HL-60/S4 (cell line): ENCODE results near the gene NELL2.
"Not testable (repeated sequence)": the region's sequence is repeated elsewhere in the genome, so short reads cannot be mapped to it uniquely, and the experiment has no call there.

Experiments
- in situ Hi-C: fragments of 300-500 bp; cut with MboI; formaldehyde crosslinking; loops from 2 replicates; pipeline ENCODE4 v1.14.3; 2022; ENCODE audit warnings: low sequenced_read_pairs

NELL2 gene

DNA sequence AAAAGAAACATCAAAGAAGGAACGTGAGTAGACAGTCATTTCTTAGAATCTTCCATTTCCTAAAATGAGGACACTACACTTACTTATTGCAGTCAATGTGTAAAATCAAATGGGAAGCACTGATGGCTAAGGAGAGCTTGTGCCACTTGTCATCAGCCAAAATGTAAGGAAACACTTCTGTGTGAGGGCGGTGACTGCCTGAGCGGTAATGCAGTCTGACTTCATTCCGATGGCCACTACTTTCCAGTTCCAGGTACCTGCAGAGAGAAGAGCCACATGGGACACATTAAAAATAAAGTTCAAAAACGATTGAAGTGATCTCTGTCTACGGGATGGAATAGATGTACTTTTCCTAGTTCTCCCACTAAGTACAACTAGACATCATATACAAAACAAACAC lies 96.3 kb downstream of the NELL2 start:
- in situ Hi-C loops, result no loop called here

DNA sequence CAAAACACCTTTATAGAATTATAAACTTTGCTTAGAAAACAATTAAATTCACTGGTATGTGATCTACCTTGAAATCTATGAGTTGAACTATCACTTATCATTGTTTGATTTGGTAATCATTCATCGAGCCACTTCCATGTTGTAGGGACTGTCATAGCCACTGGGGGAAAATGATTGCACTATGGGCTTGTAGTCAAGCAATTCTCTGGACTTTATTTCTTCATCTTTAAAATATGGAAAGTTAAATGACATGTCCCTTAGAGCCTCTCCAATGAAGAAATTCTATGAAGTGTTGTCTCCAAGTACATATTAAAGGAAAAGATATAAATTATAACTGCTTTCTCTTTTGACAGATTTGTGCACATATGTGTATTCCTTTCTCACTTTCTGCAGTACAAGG lies 97.3 kb downstream of the NELL2 start:
- in situ Hi-C loops, result no loop called here

DNA sequence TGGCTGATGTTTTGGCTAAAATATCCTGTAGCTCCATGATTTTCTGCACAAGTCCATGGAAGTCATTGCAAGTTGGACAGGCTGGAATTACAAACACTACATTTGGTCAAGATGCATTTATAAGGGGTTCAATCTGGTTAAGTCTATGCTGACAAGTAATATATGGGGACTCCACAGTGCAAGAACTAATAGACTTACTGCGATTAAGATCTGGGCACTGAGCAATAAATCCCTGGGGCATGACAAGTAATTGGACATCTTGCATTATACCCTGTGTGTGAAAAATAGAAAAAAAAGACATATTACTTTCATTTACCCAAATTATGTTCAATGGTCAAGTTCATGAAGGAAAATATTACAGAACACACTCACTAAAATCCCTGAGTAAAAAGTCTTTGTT lies 99.1 kb downstream of the NELL2 start:
- in situ Hi-C loops, result no loop called here

DNA sequence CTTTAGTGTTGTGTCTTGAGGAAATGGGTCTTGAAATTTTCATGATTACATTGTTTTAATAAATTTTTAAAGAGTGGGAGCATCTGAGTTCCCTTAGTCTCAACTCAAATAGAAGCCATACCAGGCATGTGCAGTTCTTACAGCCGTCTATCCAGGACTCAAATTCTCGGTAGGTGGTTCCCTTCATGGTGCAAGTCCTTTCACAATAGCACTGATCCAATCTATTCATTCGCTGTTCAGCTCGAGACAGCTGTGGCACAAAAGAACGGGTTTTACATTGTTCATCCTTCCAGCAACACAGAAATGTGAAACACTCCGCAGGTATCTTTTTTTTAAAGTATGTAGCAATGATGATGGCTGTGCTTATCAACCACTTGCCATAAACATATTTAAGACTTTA lies 100.2 kb downstream of the NELL2 start:
- in situ Hi-C loops, result no loop called here

DNA sequence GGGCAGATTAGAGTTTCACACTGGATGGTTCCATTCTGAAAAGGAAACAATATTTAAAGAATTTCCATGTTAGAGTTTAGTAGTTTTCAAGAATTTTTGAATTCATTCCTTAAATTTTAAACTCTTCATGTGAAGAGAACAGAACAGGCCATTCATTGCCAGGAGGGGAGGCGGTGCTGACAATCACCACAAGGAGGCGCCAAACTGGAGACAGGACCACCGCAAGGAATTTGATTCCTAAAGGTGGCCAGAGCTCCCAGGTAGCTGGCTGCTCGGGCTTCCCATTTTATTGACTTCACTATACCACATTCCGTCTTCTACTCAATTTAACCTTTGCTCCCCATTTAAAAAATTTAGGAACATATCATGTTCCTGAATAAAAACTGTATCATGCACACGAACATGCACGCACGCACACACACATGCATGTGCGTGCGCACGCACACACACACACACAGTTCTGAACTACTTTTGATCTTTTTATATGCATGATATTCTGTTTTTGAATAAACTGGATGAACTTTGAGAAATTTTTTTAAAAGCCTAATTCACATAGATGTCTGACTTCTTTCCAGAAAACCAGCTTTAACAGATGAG lies 101.2 kb downstream of the NELL2 start:
- in situ Hi-C loops, result no loop called here

DNA sequence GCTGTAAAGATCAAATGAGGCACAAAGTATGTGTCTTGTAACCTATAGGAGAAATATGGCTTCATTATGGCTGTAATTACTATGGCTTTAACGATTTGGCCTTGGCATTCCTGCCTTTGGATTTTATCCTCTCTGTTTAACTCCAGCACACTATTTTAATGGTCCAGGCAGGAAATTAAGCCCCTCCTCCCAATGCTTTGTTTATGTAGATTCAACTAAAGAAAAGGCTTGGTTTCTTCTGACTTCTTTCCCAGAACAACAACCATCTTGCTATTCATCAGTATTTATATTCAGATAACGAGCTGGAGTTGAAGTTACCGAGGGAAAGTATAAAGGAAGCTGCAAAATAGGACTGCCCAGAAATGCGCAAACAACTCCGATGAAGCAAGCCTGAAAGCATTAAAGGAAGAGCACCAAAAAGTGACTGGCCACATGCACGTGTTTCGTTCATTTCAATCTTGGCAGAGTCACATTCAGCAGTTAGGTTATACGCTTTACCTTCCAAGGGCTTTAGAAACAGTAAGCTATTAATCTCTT lies 104.6 kb downstream of the NELL2 start:
- in situ Hi-C loops, result no loop called here

DNA sequence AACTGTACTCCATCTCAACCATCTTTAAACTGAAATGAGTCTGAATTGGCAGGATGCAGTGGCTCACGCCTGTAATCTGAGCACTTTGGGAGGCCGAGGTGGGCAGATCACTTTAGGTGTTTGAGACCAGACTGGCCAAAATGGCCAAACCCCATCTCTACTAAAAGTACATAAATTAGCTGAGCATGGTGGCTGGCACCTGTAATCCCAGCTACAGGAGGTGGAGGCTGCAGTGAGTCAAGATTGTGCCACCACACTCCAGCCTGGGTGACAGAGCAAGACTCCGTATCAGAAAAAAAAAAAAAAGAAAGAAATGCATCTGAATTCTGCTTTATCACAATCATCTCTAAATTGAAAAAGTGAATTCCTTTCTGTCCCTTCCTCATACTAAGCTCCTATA lies 110.3 kb downstream of the NELL2 start:
- in situ Hi-C loops, result no loop called here

DNA sequence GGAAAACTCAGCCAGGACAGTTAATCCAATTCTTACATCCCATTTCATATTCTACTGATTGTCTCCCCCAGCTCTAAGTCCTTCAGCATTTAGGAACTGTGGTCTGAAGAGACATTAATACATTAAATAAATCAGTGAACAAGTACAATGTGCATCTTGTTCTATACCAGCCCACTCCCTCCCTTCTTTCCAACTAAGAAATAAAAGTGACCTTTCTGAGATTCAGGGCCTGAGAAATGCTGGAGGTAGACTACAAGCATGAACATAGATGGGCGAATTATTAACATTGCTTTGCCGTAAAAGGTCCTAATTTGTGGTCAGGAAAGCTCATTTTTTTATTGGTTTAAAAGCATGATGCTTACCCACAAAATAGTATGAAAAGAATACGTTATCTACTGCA lies 113.1 kb downstream of the NELL2 start:
- in situ Hi-C loops, result no loop called here

DNA sequence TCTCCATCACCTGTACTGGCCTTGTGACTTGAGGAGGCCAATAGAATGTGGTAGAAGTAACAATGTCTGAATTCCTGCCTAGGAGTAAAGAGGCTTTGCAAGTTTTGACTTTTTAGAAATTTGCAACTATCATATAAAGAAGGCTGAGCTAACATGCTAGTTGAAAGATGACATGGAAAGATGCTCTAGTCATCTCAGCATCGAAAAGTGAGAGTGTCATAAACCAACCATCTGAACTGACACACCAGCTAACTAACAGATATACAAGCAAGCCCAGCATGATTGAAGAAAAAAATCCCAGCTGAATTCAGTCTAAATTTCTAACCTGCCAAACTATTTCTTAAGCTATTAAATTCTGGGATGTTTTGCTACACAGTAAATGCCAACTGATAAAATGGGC lies 116.8 kb downstream of the NELL2 start:
- in situ Hi-C loops, result no loop called here

DNA sequence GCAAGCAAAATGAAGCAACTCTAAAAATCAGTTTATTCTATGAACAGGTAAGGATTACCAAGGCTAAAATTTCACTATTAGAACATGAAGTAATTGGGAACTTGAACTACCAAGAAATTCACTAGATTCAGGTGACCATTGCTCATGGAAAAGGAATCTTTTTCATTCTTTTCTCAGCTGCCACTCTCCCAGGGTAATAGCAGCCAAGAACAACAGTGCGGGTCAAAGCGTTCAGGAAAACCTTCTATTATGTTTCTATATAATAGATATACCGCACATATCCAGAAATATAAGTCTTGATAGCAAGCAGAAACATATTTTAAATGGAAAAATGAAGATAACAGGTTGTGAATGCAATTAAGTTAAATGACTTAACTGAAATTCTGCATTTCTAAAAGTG lies 125.6 kb downstream of the NELL2 start:
- in situ Hi-C loops, result no loop called here

DNA sequence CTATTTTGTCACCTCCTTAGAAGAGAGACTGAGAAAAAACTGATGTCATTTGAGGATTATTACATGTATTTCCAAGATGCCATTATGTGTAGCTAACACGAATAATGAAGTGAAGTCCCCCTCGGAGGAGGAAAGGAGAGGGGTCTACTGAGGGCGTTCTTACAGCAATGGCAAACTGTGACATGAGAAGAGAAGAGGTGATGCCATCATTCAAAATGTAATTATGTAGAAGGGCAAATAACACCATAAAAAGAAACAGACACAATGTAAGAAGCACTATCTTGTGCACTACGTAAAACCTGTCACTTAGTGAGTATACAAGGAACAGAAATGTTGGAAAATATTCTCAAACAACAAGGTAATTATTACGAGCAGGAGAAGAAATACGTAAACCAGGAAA lies 126.5 kb downstream of the NELL2 start:
- in situ Hi-C loops, result no loop called here

DNA sequence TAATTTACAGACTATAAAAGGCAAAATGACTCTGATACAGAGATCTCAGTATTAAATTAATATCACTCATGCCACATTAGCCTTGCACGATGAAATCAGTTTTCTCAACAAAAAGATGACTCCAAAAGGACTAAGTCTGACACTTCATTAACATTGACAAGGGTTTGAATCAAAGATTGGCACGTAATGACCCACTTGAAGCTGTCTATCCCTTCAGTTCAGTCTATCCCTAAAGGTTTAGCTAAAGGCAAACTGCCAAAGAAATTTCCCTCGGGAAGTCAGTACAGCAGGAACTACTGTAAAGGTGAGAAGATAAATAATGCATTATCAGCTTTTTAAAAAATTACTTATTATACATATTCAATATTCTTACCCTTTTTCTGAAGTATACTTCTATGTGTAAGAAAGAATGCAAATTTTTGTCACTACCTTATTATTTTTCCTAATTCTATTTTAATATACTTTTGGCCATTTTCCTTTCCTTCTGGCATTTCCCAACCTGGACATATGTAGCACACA lies 127.1 kb downstream of the NELL2 start:
- in situ Hi-C loops, result no loop called here

DNA sequence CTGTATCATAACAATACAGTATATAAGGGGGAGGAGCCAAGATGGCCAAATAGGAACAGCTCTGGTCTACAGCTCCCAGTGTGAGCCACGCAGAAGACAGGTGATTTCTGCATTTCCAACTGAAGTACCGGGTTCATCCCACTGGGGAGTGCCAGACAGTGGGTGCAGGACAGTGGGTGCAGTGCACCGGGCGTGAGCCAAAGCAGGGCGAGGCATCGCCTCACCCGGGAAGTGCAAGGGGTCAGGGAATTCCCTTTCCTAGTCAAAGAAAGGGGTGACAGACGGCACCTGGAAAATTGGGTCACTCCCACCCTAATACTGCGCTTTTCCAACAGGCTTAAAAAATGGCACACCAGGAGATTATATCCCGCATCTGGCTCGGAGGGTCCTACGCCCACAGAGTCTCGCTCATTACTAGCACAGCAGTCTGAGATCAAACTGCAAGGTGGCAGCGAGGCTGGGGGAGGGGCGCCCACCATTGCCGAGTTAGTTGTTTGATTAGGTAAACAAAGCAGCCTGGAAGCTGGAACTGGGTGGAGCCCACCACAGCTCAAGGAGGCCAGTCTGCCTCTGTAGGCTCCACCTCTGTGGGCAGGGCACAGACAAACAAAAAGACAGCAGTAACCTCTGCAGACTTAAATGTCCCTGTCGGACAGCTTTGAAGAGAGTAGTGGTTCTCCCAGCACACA lies 134.7 kb downstream of the NELL2 start:
- in situ Hi-C loops, result not testable (repeated sequence)

DNA sequence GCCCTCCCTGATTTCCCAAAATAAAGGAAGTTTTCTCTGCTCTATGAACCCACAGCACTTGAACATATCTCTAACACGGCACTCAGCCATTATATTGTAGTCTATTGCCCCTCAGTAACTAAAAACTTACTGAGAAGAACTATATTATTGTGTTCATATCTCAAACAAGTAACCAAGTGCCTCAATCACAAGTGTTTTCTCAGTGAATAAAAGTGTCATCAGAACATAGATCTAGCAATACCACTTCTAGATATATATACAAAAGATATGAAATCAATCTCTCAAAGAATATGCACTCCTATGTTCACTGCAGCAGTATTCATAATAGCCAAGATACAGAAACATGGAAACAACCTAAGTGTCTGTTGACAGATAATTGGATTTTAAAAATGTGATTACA lies 138.1 kb downstream of the NELL2 start:
- in situ Hi-C loops, result no loop called here

DNA sequence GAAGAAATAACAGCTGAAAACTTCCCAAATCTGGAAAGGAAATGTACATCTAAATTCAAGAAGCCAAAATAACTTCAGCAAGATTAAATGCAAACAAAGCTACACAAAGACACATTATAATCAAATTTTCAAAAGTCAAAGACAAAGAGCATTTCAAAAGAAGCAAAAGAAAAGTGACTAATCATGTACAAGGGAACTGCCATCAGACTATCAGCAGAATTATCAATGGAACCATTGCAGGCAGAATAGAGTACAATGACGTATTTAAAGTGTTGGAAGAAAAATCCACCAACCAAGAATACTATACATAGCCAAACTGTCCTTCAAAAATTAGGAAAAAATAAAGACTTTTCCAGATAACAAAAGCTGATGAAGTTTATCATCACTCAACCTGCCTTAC lies 147.5 kb downstream of the NELL2 start:
- in situ Hi-C loops, result no loop called here

DNA sequence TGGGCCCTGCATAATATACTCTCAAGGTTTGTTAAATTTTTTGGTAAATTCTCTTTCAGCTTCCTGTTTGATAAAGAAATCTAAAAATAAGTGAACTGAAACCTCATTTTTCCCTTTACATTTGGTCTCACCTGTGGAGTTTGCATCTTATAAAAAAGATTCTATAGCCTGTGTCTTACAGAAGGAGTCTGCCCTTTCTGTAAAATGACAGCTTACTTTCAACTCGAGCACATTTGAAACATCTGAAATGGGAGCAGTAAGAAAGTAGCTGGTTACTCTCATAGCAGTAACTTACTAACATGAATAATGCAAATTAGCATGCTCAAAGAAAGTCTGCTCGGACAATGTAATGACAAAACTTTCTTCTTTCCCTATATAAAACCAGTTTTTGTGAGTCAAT lies 155.8 kb downstream of the NELL2 start:
- in situ Hi-C loops, result no loop called here

DNA sequence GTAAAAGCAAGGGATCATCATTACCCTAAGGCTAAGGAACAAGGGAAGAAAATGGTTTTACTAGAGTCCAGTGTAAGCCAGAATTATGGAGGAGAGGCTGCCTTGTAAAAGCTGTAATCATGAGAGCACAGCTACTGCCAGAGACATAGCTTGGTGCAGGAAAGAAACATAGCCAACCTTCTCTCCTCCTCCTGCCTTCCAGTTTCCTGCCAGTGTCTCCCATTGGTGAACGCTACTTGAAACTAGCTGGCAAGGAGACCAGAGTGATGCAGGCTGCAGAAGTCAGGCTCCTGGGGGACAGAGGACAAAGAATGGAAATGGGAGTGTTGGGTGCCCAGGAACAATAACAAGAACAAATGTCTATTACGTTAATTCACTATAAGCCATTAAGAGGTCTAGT lies 158.5 kb downstream of the NELL2 start:
- in situ Hi-C loops, result no loop called here

DNA sequence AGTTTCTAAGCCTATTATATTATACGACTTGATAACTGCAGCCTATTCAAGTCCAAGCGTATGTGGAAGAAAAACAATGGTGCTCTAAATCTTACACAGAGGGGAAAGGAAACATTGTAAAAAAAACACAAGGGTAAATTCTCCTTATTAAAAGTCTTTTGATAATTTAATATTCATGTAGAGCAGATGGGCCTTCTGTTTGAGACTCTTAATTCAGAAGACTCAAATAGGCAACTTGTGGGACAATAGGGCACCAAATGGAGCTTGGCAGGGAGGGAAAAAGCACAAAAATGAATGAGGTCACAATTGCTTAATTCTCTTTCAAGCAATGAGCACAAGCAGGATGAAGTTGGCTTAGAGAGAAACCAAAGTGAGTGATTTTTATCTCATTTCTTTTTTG lies 159.4 kb downstream of the NELL2 start:
- in situ Hi-C loops, result no loop called here

DNA sequence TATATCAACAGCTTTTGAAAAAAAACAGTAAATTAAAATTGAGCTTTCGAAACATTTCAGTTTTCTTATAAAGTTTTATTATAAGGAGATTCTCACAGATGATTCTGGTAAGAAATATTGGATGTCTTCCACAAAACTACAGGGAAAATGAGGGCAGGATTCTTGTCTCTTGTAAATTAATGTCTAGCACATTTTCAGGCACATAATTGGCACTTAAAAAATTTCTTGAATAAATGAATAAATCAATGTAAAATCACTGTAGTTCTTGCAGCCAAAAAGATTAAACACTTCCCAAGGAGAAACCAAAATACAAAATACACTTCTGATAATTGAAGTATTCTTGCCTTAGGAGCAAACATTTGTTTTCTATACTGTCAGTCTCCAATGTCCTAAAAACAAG lies 164.4 kb downstream of the NELL2 start:
- in situ Hi-C loops, result no loop called here

DNA sequence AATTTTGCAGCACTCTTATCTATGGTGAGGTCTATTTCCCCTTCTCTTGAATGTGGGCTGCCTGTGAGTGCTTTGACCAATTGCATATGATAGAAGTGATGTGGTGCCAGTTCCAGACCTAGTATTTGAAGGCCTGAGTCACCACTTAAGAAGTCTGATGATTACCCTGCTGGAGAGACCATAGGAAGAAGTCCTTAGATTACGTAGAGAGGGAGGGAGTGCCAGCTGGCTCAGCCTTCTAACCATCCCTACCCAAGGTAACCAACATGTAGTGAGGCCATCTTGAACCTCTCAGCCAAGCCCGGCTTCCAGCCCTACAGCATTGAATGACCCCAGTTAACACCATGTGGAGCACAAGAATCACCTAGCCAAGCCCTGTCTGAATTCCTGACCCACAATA lies 166.9 kb downstream of the NELL2 start:
- in situ Hi-C loops, result no loop called here

DNA sequence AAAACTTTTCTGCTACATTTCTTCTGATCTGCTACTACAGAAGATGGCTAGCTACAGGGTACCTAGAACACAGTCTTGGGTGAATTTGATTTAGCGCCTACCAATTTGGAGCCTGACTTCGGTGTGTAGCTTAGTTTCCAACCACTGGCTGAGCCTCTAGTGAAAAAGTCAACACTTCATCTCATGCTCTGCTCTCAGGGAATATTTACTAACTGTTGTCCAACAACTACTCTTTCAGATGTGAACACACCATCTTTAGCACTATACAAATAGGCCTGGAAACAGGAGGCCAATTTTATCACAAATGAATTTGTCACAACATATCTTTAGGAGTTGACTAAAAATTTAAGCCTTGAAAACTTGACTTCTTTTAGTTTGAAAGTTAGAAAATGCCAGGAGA lies 167.9 kb downstream of the NELL2 start:
- in situ Hi-C loops, result no loop called here

DNA sequence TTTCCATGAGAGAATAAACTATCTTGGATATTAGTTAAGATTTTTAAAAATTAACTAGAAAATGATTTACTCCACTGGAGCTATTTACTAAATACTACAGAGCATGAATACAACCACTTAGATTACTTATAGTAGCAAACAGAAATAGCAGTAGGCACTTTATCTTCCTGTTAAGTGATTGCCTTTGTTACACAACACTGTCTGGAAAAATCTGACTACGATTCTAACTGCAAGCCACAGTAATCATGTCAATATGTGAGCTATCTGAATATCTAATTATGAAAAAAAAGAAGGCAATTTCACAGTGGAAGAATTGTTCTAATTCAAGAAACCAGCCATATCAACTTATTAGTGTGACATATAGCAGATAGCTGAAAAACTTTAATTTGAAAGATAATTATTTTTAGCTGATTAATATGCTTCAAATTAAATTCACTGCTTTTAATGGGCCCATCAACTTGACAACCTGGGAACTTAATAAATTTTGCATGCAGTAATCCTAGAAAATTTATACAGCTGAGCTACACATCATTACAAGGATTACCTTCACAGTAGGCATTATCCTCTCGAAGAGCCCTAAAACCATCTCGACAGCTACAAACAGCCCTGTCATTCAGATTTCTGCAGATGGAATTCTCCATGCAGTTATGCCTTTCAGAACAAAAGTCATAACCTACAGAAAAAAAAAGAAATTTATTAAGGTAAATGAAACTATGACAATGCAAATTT lies 172.8 kb downstream of the NELL2 start:
- in situ Hi-C loops, result no loop called here
